HG03571 (cell line): ENCODE measurements around the gene RUNX3.
A peak's percentile ranks its signal among the peaks of the same experiment; 100 is the strongest.

Experiments used
- ATAC-seq: cut with Tn5 transposase; IDR thresholded peaks from one replicate; pipeline ENCODE4 v1.9.1; 2021; ENCODE audit not compliant: unreplicated experiment

RUNX3 gene

DNA sequence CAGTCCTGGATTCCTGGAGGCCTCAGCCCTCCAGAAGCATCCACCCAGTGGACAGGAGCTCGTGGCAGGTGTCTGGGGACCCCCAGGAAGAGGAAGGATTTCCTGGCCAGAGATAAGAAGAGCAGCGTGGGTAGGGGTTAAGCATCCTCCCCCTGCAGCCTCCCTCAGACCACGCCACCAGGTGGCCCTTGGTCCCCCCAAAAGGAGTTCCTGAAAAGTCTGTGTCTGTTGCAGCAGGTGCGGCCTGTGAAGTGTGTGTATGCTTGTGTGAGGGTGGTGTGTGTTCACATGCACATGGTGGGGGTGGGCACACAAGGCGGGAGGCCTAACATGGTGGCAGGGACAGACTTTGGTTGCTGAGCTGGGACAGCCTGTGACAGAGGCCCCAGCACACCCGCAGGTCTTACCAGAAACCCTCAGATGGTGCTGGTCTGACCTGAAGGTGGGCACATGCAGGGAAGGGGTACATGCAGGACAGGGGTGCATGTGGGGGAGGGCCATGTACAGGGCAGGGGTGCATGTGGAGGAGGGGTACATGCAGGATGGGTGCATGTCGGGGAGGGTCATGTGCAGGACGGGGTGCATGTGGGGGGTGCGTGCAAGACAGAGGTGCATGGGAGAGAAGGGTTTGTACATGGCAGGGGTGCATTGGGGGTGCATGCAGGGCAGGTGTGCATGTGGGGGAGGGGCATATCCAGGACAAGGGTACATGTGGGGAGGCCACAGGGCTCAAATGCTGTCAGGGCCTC, 18.2 kb upstream of the RUNX3 start:
- ATAC-seq = no peak

DNA sequence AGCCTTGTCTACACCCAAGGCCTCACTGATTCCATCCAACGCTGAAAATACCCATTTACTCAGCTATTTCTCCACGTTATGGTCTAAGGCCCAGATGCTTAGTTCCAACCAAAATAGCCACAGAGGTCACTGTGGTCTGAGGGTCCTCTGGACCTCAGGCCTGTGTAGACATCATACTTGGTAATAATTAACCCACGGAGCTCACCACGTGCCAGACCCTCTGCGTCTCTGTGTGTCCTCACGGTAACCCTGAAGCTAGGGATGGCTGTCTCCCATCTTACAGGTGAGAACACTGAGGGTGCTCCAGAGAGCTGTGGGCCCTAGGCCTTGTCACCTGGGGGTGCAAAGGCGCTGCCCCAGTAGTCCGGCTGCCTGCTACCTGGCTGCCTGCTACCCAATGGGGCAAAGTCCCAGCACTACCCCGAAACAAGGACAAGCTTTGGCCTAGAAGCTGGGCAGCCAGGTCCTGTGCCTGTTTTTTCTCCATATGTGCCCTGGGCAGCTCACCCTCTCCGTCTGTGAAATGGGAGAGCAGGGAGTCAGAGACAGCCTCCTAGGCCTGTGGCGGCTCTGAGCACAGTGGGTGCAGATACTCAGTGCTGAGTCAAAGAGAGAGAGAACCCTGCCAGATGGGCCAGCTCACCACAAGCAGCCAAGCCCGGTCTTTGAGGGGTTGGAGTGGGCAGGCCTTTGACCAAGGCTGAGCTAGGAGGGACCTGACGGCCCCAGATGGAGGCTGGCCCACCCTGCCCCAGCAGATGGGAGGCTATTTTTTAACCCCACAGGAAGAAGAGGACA, 17.0 kb upstream of the RUNX3 start:
- peak; percentile 74 for ATAC-seq

- no peak for ATAC-seq
Measured at GRCh38 chr1:24945354-24946326, 15.6 kb upstream of the RUNX3 start.

DNA sequence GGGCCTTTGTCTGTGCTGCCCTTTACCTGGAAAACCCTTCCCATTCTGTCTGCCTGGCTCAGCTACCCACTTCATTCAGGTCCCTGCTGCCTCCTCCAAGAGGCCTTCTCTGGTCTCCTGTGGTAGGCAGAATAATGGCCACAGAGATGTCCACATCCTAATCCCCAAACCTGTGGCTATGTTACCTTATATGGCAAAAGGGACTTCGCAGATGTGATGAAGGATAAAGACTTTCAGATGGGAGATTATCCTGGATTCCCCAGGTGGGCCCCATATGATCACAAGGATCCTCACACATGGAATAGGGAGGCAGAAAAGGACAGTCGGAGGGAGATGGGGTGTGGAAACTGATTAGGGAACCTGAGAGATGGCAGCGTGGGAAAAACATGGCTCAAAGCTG, 14.2 kb upstream of the RUNX3 start:
- ATAC-seq = no peak

DNA sequence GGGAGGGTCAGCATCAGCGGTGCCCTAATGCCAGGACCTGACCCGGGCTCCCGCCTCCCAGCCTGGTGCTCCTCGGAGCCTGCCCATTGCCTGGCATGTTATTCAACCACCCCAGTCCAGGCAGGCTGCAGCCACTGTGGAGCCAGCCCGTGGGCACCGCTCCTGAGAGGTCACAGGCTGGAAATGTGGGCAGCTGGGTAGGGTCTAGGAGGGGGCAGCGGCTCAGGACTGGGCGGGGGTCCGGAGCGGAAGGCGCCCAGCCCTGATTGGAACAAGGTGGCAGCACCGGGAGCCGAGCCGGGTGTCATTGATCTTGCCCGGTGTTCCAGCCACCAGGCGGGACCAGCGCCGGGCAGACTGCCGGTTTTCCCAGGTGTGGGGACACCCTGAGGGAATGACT, 12.7 kb upstream of the RUNX3 start:
- no peak for ATAC-seq

DNA sequence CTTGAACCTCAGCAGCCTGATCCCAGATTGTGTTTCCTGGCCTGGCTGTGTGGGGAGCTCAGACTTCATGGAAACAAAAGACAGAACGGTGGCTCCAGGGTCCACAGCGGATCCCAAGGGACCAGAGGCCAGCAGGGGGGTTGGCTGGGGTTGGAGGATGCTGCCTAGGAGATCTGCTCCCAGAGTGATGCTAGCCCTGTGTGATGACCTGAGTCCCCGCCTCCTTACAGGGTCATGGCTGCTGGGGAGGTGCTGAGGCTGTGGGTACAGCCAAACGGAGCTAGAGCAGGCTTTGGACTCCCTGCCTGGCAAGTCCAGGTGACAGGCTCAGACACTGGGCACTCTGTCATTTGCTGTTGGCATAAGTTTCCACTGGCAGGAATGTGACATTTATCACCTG, 11.5 kb upstream of the RUNX3 start:
- ATAC-seq = no peak

DNA sequence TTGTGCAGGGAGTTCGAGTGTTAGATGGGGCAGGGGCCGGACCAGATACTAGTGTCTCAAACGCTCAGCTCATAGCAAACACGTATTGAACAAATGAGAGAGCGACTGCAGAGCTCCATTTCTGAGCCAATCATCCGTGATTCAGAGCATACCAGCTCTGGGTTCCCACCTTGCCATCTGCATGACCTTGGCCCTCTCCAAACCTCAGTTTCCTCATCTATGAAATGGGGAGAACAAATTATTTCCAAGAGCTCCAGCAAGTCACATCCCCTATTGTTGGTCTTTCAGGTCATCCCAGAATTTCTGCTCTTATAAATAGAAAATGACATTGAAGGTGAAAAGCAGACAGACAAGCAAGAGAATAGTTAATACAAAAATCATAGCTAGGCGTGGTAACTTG, 10.2 kb upstream of the RUNX3 start:
- no peak for ATAC-seq

GRCh38 chr1:24939675-24940193, 9.7 kb upstream of the RUNX3 start:
- ATAC-seq = no peak

DNA sequence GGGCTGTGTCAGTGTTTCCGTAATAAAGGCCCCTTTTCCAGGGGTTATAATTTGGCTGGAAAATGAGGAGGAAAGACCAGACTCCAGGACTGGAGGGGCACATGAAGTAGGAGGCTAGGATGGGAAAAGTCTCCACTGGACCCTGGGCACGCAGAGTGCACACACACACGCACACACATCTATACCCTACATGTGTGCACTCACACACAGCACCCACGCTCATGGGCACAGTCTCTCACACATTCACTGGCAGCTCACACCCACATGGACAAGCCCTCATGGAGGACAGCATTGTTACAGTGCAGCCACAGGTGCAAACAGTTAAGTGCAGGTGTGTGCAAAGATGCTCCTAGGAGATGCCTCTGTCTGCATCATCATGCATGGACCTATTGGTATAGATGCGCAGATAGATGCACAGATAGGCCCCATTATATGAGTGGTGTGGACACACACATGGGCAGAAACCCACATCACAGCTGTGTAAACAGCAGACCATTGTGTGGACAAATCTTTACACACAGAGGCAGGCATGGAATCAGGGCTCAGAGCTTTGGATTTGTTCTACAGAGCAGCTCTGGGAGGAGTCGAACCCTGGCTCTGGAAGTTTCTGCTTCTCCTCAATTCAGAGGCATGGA, 9.1 kb upstream of the RUNX3 start:
- ATAC-seq = no peak

- ATAC-seq = no peak
Measured at GRCh38 chr1:24938276-24938675, 8.2 kb upstream of the RUNX3 start.

DNA sequence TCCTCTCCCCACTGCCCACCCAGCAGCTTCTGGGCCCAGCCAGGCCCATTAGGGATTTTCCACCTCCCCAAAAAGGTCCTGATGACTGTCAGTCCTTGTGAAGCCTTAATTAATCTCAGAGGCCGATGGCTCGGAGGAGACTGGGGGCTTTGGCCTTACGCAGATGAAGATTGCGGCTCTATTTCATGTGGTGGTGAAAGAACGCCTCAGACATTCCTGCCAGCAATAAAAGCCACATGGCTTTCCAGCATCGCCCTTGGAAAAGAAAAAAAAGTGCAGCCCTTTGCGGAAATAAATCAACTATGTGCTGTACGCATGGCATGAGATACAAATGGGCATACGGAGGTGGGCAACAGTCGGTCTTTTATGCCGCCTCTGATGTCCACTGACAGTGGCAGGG, 6.6 kb upstream of the RUNX3 start:
- ATAC-seq = no peak

DNA sequence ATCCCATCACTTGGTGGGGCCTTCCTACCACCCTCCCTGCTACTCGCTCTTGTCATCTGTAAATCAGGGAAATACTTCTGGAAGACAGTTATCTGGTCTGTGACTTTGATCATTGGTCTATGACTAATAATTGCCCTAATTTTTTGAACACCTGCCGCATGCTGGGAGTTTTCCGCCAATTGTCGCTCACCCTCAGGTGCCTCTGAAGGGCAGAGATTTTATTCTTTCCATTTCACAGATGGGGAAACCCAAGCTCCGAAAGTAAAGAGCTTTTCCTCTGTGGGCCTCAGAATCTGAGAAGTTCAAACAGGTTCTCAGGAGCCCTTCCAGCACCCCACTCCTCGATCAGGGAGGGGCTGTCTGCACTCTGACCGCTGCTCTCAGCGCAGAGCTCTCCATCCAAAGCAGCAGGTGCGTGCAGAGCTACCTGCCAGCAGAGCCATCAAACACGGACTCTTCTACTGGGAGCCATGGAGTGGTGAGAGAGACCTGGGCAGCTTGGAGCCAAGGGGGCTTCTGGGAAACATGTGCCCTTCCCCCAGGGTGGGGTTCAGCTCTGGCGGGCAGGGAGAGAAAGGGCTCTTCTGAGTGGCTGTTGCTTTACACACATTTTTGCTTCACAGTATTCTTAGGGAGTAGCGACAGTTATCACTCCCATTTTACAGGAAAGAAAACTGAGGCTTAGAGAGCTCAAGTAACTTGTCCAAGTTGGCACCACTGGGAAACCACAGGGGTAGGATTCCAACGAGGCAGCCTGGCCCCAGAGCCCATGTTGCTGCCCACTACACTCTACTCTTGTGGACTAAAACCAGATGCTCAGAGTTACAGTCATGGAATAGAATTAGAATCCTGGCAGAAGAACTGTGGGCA, 5.8 kb upstream of the RUNX3 start:
- ATAC-seq = no peak

DNA sequence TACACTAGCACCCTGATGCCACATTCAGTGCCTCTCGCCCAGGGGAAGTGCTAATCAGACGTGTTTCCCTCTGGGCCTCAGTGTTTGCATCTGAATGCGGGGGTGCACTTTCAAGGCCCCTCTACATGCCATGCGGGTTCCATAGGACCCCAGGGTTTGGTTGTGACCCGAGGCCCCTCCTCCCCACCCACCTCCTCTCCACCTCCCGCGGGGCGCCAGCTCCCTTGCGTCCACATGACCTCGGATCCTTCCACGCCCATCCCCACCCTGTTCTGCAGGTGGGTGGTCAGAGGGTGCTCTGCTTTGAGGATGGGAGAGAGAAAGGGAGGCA, 5.1 kb upstream of the RUNX3 start:
- ATAC-seq = no peak

GRCh38 chr1:24934310-24935195, 4.5 kb upstream of the RUNX3 start:
- no peak for ATAC-seq

- no peak for ATAC-seq
Measured at GRCh38 chr1:24933468-24933867, 3.4 kb upstream of the RUNX3 start.

DNA sequence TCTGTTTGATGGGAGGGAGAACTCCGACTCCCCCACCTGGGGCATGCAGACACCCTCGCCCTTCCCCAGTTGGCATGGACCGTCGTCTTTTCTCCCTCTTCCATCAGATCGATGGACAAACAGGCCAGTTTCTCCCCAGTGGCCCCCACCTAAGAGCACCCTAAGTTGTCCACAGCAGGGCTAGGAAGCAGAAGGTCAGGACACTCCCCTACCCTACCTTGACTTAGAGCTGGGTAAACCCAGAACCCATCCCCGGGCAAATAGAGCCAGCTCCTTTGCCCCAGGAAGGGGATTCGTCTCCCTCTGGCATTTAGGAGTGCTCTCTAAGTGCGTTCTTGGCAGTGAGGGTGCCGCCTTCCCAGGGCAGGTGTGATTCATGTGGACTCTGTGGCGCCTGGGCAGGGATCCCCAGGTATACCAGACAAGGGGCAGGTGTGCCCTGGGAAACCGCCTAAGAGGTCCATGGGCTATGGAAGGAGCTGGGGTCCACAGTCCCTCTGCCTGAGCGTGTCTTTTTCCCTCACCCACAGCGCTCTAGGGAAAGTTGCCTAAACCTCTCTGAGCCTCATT, 2.7 kb upstream of the RUNX3 start:
- no peak for ATAC-seq

DNA sequence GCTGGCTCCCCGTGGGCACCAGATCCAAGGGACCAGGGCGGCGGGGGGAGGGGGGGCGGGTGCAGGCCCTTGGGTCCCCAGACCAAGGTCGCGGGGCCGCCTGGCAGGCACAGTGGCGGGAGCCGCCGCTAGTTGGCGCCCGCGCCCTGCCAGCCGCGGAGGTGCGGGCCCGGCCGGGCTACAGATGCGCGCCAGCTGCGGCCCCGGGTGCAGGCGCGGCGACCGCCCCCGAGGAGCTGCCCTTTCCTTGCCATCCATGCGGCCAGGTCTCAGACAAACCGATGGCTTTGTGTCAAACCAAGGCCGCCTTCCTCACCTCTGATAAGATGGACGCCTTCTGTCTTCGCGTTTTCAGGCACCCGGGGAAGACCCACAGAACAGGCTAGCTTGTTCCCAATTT, 2.2 kb upstream of the RUNX3 start:
- ATAC-seq = no peak

GRCh38 chr1:24931468-24932231, 1.6 kb upstream of the RUNX3 start:
- no peak for ATAC-seq
